GM19351 (cell line): Measurements from ENCODE around the gene NEURL4.

Experiments
- ATAC-seq: cut with Tn5 transposase; IDR thresholded peaks from one replicate; pipeline ENCODE4 v1.9.1; 2021; ENCODE audit warnings: mild to moderate bottlenecking, moderate library complexity; ENCODE audit not compliant: unreplicated experiment

Gene NEURL4

DNA sequence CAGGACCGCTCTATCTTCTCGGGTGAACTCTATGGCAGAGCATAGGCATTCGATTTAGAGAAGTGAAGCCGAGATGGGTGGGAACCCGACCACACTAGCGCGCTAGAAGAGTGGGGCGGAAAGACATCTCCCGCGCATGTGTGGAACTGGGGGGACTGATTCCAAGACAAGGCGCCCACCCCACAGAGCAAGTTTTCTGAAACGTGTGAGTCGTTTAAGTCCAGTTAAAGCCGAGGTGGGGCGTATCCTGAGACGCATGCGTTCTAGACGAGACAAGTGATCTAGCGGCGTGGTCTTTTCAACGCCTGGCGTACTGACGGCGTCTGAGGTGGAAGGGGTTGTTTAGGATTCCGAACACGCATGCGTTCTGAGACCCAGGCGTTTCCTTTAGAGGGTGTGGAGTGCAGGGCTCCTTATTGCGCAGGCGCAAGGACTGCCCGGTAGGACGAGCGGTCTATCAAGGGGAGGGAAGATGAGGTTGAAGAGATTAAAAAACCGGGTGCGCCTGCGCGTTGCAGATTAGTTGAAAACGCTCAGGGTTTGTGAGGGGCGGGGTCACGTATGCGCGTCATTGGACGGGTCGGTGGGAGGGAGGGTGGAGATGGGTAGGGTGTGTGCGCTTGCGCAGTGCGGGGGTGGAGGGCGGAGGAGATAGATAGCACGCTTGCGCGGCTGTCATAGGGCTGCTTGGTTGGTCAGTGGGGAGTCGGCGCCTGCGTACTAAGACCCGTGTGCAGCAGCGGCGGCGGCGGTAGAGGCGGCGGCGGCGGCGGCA is 22.0 kb downstream of the NEURL4 start, which contains the start of gene EIF5A:
TSS of gene EIF5A (plus strand) at position 718 of the 775 bp plus-strand sequence. CDS start 2,008 bp downstream, outside the sequence.
- ATAC-seq: peak; percentile 74

DNA sequence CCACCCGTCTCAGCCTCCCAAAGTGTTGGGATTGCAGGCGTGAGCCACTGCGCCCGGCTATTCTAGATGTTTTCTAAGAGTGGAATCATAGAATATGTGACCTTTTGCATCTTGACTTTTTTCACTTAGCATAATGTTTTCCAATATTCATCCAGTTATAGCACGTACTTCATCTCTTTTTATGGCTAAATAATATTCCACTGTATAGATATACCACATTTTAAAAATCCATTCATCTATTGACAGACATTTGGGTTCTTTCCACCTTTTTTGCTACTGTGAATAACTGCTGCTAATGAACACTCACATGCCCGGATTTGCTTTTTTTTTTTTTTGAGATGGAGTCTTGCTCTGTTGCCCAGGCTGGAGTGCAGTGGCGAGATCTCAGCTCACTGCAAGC is 25.0 kb downstream of the NEURL4 start:
- ATAC-seq: no peak

DNA sequence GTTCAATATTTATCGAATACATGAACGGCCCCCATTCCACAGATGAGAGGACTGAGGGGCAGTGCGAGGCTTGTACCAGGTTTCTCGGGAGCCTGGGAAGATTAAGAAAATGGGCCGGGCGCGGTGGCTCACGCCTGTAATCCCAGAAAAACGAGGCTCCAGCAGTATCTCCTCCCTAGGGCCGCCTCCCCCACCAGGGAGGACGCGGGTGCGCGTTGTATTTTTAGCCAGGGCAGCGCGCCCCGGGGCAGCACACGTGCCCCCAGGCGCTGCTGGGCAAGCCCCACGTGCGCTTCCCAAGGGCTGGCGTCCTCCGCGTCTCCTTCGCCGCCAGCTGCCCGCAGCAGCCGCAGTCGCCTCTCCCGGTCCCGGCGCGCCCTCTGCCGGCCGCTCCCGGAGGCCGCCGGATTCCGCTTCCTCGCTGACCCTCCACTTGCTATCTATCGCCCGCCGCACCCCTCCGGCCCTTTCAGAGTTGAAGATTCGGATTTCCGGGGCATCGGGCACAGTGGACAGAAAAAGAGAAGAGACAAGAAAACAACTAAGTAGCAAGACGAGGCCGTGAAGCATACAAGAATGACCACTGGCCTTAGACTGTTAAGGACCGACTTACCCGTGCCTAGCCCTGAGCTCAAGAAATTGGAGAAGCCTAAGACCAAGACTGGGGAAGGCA is 32.8 kb downstream of the NEURL4 start:
- ATAC-seq: no peak

DNA sequence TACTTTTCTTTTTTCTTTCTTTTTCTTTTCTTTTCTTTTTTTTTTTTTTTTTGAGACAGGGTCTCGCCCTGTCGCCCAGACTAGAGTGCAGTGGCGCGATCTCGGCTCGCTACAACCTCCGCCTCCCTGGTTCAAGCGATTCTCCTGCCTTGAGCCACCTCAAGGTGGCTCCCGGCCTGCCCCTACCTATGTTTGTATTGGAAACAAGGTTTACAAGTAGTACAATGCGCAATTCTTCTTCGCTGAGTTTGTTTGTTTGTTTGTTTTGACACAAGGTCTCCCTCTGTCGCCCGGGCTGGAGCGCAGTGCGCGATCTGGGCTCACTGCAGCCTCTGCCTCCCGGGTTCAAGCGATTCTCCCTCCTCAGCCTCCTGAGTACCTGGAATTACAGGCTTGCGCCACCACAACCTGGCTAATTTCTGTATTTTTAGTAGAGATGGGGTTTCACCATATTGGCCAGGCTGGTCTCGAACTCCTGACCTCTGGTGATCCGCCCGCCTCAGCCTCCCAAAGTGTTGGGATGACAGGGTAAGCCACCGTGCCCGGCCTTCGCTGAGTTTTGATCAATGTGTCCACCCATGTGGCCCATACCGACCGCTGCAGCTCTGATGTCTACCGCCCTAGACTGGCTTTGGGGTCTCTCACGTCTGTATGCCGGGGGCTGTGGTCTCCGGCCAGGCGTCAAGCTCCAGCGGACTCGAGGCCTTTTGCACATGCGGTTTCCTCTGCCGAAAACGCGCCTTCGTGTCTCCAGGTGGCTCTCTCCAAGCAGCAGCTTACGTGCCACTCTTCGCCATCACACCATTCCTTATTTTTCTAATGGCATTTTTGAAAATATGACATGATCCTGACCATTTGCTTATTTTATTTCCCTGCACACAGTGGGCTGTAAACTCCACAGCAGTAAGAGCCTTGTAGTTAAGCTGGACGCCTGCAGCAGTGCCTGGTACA is 33.6 kb downstream of the NEURL4 start:
- ATAC-seq: no peak

DNA sequence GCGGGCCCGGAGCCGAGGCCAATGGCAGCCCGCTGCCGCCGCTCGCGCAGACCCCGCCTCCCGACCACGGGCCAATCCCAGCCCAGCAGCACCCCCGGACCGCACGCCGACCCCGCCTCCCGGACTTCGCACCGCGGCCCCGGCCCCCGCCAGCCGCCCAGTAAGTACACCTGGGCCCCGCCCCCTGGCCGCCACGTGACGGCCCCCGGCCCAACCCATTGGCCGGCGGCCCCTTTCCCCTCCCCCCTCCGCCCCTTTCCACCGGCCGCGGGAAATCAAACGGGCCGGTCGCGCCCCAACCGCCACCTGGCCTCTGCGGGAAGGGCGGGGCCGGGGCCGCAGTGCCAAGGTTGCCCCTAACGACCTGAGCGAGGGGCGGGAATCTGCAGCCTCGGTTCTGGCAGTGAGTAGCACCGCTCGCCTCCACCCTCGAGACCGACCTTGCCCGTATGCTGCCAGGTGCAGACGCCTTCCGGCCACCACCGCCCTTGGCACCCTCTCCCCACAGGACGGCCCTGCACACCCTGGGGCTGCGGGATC is 34.5 kb downstream of the NEURL4 start, which contains the start of gene YBX2:
TSS of gene YBX2 (minus strand) at position 26 of the 540 bp plus-strand sequence. CDS start 139 bp downstream, outside the sequence.
- ATAC-seq: no peak

DNA sequence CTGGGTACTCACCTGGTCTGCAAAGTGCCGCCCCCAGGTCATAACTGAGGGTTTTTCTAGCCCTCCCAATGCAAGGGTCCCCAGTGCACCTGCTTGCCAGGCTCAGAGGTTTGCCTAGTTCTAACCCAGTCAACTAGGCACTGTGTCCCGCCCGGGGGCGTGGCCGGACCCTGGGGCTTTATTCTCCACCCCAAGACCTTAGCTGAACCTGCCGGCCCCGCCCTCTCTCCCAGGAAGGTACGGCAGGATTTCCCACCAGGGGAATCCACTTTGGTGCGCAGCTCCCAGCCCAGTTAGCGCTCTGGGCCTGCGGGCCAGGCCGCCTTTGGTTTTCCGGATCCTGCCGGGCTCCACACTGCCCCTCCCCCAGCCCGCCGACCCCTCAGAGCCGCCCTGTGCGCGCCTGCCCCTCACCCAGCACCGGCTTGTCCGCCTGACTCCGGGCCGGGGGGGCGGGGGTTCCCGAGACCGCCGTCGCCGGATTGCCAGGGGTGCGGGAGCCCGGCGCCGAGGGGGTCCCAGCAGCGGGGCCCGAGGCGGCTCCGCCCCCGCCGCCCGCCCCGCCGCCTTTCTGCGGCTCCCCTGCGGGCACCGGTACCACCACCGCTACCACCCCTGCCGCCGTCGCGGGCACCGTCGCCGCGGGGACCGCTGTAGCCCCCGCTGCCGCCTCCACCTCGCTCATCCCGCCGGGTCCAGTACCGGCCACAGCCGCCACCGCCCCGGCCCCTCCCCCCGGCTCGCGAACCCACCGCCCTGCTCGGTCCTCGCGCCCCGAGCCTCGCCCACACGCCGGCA is 35.1 kb downstream of the NEURL4 start:
- no peak for ATAC-seq

DNA sequence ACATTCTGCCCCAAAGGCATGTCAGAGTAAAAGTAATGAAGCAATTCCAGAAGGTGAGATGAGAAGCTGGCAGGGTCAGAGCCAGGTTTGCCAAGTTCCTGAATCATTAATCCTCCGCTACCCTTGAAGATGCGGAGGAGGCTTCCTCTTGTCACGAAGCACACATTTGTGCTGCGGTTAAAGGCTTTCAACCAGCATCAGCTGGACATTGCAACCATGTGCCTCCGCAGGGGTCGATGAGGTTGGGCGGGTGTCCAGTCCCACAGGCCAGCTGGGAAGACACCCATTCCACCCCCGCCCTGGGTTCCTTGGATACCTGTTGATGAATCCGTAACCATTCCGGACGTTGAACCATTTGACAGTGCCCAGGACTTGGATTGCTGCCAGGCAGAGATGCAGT is 36.0 kb downstream of the NEURL4 start:
- ATAC-seq: no peak

DNA sequence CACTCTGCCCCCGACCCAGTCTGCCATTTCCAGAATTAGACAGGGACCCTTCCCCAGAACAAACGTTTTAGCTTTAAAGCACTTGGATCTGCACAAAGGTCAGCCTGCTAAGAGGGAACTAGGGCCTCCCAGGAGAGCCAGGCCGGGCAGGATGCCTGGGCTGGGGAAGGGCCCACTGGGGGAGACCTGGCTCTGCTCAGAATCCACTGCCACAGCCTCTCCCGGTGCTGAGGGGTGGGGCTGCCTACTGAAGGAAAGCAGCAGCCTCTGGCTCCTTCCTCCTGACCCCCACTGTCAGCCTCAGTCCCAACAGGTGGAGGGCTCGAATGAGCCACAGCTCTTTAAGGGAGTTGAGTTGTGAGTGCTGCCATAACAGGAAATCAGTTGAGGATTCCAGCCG is 36.4 kb downstream of the NEURL4 start:
- no peak for ATAC-seq

DNA sequence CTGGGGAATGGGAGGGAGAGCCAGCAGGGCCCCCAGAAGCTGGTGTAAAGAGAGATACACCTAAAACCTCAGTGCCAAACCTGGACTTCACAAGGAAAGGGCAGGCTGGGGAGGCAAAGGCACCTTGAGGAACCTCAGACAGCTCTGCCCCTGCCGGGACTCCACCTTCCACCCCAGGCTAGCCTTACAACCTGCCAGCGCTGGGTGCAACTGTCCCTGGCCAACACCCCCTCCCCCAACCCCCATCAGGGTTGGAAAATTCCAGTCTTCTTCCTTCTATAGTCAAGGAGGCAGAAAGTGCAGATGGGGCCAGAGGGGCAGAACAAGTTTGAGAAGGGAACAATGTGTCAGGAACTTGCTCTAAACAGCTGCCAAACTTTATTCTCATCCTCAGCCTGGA is 36.9 kb downstream of the NEURL4 start:
- ATAC-seq: no peak

DNA sequence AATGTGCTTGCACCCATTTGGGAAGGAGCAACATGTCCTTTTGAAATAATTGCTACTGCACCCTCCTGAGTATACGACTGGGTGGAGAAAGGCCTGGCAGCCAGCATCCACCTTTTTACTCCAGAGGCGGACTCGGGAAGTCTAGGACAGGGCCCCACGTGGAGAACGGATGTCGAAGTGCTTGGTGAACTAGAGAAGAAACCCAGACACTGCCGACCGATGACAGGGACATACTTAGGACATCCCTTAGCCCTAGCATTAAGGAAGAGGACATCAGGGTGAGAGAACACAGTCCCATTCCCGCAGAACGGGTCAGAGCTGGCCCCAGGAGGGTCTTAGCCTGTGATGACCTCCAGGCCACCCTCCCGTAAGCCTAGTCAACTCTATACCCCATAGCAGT is 38.5 kb downstream of the NEURL4 start:
- ATAC-seq: no peak

DNA sequence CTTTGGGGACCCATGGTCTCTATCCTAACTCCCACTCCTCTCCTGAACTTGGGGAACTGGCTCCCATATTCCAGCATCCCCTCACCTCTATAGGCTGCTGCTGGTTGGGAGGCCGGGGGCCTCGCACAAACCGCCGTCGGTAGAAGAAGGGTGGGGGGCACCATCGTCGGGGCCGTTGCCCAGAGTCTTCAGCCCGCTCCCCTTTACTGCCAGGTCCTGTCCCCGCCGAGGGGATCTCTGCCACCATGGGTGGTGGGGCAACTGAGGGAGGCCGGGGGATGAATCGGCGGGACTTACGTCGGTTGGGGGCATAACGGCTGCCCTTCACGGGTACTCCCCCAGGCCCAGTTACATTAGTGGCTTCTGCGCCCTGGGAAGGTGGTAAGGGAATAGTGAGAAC is 39.0 kb downstream of the NEURL4 start:
- no peak for ATAC-seq

DNA sequence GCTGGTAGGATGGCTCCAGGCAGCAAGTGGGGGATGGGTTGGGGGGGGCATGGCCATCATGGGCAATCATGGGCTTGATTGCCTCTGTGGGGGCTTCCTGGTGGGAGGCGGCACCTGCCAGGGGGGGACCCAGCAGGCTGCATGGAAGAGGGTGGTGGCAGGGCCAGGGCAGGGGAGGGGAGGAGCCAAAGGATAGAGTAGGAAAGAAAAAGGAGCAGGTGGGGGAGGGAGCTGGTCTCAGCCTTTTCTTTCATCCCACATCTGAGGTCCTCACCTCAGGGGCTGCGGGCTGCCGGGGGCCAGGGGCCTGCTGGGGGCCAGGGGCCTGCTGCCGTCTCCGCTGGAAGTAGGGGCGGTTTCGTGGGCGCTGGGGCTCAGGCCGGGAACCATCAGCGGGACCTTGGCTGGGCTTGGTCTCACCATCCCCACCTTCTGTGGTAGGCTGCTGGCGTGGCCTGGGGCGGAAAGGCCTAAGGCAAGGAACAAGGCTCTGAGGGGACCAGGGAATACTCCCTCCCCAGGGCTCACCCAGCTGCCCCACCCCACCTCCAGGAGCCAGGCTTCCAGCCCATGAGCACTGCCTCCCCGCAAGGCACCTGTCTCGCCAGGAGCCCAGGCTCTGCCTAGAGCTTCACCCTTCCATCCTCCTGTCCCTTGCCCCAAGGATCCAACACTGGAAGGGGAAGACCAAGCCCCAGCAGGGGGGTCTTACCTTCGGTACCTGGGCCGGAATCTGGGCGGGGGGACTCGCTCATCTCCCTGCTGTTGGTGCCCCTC is 39.7 kb downstream of the NEURL4 start:
- no peak for ATAC-seq

DNA sequence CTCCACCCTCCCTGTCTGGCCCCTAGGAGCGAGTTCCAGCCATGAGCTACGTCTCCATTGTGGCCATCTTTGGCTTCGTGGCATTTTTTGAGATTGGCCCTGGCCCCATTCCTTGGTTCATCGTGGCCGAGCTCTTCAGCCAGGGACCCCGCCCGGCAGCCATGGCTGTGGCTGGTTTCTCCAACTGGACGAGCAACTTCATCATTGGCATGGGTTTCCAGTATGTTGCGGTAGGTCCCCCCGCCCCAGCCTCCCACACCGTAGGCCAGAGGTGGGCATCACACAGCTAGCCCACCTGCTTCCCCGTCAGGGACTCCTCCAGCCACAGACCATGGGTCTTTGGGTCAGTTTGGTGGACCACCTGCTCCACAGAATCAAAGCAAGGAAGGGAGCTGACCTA is 43.5 kb downstream of the NEURL4 start:
- ATAC-seq: no peak

DNA sequence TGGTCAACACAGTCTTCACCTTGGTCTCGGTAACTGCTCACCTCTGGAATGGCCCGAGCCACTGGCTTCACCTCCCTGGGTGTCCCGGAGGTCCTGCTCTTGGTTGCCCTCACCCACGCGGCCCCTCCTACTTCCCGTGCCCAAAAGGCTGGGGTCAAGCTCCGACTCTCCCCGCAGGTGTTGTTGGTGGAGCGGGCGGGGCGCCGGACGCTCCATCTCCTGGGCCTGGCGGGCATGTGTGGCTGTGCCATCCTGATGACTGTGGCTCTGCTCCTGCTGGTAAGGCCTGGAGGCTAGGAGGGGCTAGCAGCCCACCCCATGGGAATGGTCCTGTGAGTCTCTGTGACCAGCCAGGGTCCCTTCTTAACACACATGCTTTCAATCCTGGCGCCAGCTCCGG is 44.2 kb downstream of the NEURL4 start:
- no peak for ATAC-seq

DNA sequence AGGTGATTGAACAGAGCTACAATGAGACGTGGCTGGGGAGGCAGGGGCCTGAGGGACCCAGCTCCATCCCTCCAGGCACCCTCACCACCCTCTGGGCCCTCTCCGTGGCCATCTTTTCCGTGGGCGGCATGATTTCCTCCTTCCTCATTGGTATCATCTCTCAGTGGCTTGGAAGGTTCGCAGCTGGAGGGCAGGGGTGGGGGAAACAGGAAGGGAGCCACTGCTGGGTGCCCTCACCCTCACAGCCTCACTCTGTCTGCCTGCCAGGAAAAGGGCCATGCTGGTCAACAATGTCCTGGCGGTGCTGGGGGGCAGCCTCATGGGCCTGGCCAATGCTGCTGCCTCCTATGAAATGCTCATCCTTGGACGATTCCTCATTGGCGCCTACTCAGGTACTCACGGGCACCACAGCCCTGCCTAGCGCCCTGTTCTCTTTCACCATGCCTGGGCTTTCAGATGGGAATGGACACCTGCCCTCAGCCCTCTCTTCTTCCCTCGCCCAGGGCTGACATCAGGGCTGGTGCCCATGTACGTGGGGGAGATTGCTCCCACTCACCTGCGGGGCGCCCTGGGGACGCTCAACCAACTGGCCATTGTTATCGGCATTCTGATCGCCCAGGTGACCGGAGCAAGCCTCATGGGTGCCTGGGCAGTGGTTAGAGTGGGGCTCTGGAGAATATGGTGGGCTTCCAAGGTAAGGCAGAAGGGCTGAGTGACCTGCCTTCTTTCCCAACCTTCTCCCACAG is 45.5 kb downstream of the NEURL4 start:
- ATAC-seq: no peak

DNA sequence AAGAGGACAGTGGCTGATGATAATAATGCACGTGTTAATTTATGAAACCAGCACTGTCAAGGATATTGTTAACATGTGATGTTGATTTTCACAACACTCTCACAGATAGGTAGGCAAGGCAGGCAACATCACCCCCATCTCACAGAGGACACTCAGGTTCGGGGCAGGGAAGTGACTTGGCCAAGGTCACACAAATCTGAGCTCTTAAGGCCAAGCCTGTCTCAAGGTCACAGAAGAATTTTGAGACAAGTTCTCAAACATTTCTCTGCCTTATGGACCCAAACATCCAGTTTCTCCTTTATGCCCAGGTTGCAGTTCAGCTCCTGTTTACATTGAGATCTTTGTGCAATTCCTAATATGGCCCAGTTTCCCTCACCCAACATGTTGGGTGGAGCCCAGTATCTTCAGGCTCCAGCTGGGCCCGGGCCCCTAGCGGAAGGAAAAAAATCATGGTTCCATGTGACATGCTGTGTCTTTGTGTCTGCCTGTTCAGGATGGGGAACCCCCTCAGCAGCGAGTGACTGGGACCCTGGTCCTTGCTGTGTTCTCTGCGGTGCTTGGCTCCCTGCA is 46.3 kb downstream of the NEURL4 start:
- no peak for ATAC-seq

DNA sequence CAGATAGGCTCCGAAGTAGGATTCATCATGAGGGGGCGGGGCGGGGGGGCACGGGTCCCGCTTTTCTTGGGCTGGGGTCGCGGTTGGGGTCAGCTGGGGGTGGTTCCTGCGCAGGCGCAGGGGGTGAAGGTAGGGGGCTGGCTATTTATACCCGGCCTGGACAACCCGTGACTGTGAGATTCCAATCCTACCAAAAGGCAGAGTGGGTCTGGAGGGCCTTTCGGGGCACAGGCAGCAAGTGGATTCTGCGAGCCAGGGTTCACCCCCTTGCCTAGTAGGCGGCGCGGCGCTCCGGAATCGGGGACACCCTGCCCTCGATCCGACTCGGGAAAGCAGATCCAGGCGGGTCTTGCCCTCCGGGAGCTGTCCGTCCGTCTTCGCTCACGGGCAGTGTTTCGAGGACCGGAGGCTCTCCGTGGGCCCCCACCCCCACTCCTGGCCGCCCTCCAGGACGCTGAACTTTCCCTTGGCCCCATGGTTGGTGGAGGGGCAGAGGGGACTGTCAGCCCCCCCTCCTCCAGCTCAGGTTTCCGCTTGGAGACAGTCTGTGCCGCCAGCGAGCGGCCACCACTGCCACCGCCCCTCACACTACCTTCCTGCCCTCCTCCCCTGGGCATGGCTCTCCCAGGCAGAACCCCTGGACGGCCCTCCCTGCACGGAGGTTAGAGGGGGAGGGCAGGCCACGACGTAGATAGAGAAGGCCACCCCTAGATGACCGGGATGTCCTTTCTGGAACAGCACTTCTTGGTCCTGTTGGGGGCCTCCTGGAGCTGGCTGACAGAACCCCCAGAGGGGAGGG is 47.0 kb downstream of the NEURL4 start:
- ATAC-seq: no peak
